AG09319 (cell line): ENCODE data around the gene DDX39A.
"Not testable (repeated sequence)": the region's sequence is repeated elsewhere in the genome, so short reads cannot be mapped to it uniquely, and the experiment has no call there.

Source experiments
- DNase-seq: peaks from one replicate; pipeline ENCODE4 v3.0.0-alpha.2; 2010; ENCODE audit warnings: low read depth; ENCODE audit errors: extremely low read depth
- CTCF ChIP-seq: IDR thresholded peaks from 2 replicates; pipeline ENCODE4 v1.5.1; 2011; ENCODE audit warnings: low read depth, mild to moderate bottlenecking, inconsistent platforms, low read length, moderate library complexity

DDX39A gene

DNA sequence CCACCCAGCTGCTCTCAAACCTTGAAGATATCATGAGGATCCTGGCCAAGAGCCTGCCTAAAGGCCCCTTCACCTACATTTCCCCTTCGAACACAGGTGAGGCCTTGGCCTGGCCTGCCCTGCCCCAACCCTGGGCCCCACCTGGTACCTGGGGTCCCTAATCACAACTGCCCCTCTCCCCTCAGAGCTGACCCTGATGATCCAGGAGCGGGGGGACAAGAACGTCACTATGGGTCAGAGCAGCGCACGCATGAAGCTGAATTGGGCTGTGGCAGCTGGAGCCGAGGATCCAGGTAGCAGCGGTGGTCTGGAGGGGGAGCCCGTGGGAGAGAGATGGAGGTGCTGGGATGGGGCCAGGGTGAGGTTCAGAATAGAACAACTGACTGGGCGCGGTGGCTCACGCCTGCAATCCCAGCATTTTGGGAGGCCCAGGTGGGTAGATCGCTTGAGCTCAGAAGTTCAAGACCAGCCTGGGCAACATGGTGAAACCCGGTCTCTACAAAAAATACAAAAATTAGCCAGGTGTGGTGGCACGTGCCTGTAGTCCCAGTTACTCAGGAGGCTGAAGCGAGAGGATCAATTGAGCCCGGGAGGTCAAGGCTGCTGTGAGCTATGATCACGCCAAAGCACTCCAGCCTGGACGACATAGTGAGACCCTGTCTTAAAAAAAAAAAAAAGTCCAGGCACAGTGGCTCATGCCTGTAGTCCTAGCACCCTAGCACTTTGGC is 17.5 kb downstream of the DDX39A start:
- no peak for TF ChIP-seq CTCF
- no peak for DNase-seq

DNA sequence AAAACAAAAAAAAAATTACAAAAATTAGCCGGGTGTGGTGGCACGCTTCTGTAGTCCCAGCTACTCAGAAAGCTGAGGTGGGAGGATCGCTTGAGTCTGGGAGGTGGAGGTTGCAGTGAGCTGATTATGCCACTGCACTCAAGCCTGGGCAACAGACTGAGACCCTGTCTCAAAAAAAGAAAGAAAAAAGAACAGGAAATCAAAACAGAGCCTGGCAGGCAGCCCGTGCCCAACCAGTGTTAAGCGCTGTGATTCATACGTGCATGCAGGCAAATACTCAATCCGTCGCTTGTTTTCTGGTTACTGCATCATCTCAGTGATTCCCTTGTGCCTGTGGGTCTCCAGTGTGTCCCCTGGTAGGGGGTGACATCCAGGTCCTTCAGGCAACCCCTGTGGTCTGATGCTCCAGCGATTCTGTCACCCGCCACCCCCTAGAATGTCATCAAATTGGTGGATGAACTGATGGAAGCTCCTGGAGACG is 18.1 kb downstream of the DDX39A start:
- TF ChIP-seq CTCF = no peak
- no peak for DNase-seq

DNA sequence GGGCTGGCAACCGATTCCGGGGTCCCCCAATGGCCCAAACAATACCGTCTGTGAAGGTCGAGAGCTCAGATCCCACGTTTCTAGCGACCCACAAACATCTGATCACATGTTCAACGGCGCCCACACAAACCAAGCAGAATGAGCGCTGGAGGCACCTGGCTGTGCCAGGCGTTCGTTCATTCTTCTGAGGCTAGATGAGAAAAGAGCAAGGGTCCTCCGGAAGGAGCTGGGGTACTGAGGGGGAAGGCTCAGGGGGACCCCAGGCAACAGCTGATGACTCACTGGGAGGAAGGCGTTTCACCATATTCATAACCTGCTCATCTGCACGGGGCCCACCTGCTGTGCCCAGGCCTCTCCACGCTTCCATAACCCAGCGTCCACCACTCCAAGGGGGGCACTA is 22.0 kb downstream of the DDX39A start:
- DNase-seq = not testable (repeated sequence)

- DNase-seq = not testable (repeated sequence)
Measured at GRCh38 chr19:14396730-14397129, 22.4 kb downstream of the DDX39A start.

- no peak for TF ChIP-seq CTCF
- no peak for DNase-seq
Measured at GRCh38 chr19:14395710-14396336, 23.3 kb downstream of the DDX39A start.

- TF ChIP-seq CTCF = no peak
- no peak for DNase-seq
Measured at GRCh38 chr19:14395262-14395661, 23.9 kb downstream of the DDX39A start.

DNA sequence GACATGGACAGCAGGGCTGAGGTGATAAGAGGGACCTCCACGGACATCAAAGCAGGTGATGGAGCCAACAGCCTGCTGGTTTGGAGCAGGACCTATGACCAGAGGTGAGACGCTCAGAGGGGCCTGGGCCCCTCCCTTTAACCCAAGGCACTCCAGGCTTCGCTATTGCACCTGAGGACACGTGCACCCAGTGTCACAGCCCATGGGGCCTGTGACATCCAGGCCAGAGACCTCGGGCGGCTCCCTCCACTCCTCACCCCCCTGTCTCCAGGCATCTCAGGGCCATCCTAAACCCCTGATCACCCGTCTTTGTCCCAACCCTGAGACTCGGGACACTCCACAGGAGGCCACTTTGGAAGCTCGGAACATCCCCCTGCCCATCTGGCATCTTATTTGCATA is 25.0 kb downstream of the DDX39A start:
- no peak for TF ChIP-seq CTCF
- DNase-seq = no peak

DNA sequence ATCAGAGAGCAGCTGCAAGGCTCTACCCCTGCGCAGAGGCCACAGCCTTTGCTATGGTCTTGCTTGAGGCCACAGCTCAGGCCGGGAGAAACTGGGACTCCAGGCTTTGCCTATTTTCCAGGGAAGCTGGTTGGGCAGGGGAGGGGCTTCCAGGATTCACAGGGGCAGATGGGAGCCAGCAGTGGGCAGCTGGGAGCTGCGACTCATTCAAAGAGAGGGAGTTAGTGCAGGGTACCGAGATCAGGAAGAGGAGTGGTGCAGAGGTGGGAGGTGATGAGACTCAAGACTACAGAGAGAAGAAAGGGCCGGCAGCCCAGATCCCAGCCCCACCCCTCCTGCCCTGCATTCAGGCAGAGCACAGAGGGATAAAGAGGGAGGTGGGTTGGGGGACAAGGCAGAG is 25.8 kb downstream of the DDX39A start:
- DNase-seq = no peak
- TF ChIP-seq CTCF = no peak
